ENCODE results near the gene GRID2. TPM values are rescaled to one million over a fixed set of nuclear protein-coding genes. Genes with fewer than 3 reads are reported as not detected.

Gene GRID2
- total and polyA plus RNA-seq, 9 of the 15 experiments (the other 6 are each of a cell fraction or from before 2014, with no cell fraction given) = 0.04 TPM; not detected in 7

- no peak overlapping the region for H3K9ac ChIP-seq (ENCODE audit: insufficient read depth in 1 of 2, low read depth in 2 of 2, low read length in 2 of 2)
- H3K4me3 ChIP-seq = no peak overlapping the region
- FAIRE-seq (no peak), ATAC-seq (no peak), DNase-seq (ENCODE audit: extremely low read depth in 1 of 4, low spot score in 3 of 4) (no peak)
- H3K27ac ChIP-seq (ENCODE audit: extremely low read depth, low read depth, low read length) = no peak overlapping the region
- intact Hi-C loops (cut with micrococcal nuclease) = no loop called here
- H3K9me1 ChIP-seq (ENCODE audit: control insufficient read depth, insufficient read depth, low read length) = no peaks in the 10 kb centered on the region
- no peaks in the 10 kb centered on the region for H3K27me3 ChIP-seq (ENCODE audit: control insufficient read depth in 2 of 2, insufficient read depth in 2 of 2, low read length in 2 of 2)
- ChIA-PET CTCF (ENCODE audit: low intra/inter-chr PET ratio) (no interaction called here), POLR2A (no interaction called here)
- no peak for TF ChIP-seq BMI1 (IDR thresholded peaks at IDR 0.05; ENCODE audit: low read length)
- TF ChIP-seq ZNF316 (IDR thresholded peaks at IDR 0.05) = peak; percentile 59
- no peaks in the 10 kb centered on the region for H3K79me2 ChIP-seq (ENCODE audit: control insufficient read depth, insufficient read depth, low read length)
- H3K9me3 ChIP-seq (replicated peaks; ENCODE audit: control insufficient read depth, insufficient read depth, low read depth, low read length) = 0 out of 2 replicates have a peak, but pooled peaks cover 2% of the 10 kb centered on the region
- H3K4me2 ChIP-seq (ENCODE audit: insufficient read depth, low read length) = no peak overlapping the region
- in situ Hi-C loops (cut with MboI) = no loop called here
- H2AFZ ChIP-seq (ENCODE audit: low read depth, low read length) = no peak overlapping the region
- no peaks in the 10 kb centered on the region for H3K36me3 ChIP-seq (ENCODE audit: control insufficient read depth, insufficient read depth, low read length)
- H4K20me1 ChIP-seq (replicated peaks; ENCODE audit: control insufficient read depth, insufficient read depth, low read length) = no peaks in the 10 kb centered on the region
- no TSS peak for BruUV-seq (replicated peaks)
- no peaks in the 10 kb centered on the region for H3K4me1 ChIP-seq (replicated peaks in 1 of 2; ENCODE audit: control insufficient read depth in 2 of 2, insufficient read depth in 2 of 2, low read length in 2 of 2)
Observed at GRCh38 chr4:93285346-93285745, 981.6 kb downstream of the GRID2 start.

GRCh38 chr4:93289241-93289640, 985.5 kb downstream of the GRID2 start:
- 9% methylated on average over 2 of the region's 2 CpGs for WGBS (ENCODE audit: insufficient coverage, low coverage, missing lambda C conversion rate)
- Histone ChIP-seq H3K4me2 (ENCODE audit: insufficient read depth, low read length) (no peak overlapping the region), H3K4me1 (replicated peaks in 1 of 2; ENCODE audit: control insufficient read depth in 2 of 2, insufficient read depth in 2 of 2, low read length in 2 of 2) (no peaks in the 10 kb centered on the region), H3K9me1 (ENCODE audit: control insufficient read depth, insufficient read depth, low read length) (no peaks in the 10 kb centered on the region), H3K79me2 (ENCODE audit: control insufficient read depth, insufficient read depth, low read length) (no peaks in the 10 kb centered on the region), H3K27me3 (ENCODE audit: control insufficient read depth in 2 of 2, insufficient read depth in 2 of 2, low read length in 2 of 2) (no peaks in the 10 kb centered on the region), H4K20me1 (replicated peaks; ENCODE audit: control insufficient read depth, insufficient read depth, low read length) (no peaks in the 10 kb centered on the region), H3K4me3 (no peak overlapping the region), H2AFZ (ENCODE audit: low read depth, low read length) (no peak overlapping the region), H3K36me3 (ENCODE audit: control insufficient read depth, insufficient read depth, low read length) (no peaks in the 10 kb centered on the region), H3K9ac (ENCODE audit: insufficient read depth in 1 of 2, low read depth in 2 of 2, low read length in 2 of 2) (no peak overlapping the region), H3K27ac (ENCODE audit: extremely low read depth, low read depth, low read length) (no peak overlapping the region), H3K9me3 (replicated peaks; ENCODE audit: control insufficient read depth, insufficient read depth, low read depth, low read length) (no peaks in the 10 kb centered on the region)
- intact Hi-C loops (cut with micrococcal nuclease) (no loop called here), in situ Hi-C loops (cut with MboI) (no loop called here)
- FAIRE-seq (no peak), ATAC-seq (no peak), DNase-seq (ENCODE audit: extremely low read depth in 1 of 4, low spot score in 3 of 4) (no peak)
- BruUV-seq (replicated peaks) = no TSS peak
- ChIA-PET CTCF (ENCODE audit: low intra/inter-chr PET ratio) (no interaction called here), POLR2A (no interaction called here)
- TF ChIP-seq POLR2AphosphoS2 (IDR thresholded peaks at IDR 0.05; ENCODE audit: low read length) (no peak), ARHGAP35 (IDR thresholded peaks at IDR 0.05; ENCODE audit: partially characterized antibody) (no peak), TBL1XR1 (IDR thresholded peaks at IDR 0.05; ENCODE audit: low read length in 2 of 2) (no peak), TSHZ1 (CRISPR knock-in tag; IDR thresholded peaks at IDR 0.05) (no peak), STAT5B (CRISPR knock-in tag; IDR thresholded peaks at IDR 0.05) (no peak), ILK (tag; IDR thresholded peaks at IDR 0.05; ENCODE audit: borderline replicate concordance, low read depth) (no peak), ATF1 (CRISPR knock-in tag; IDR thresholded peaks at IDR 0.05) (no peak), ATF1 (tag; IDR thresholded peaks at IDR 0.05) (no peak), PCBP1 (IDR thresholded peaks at IDR 0.05; ENCODE audit: low read depth, low read length, poor library complexity, severe bottlenecking) (no peak), BRD9 (IDR thresholded peaks at IDR 0.05; ENCODE audit: low read depth, partially characterized antibody) (no peak), BRCA1 (IDR thresholded peaks at IDR 0.05) (no peak), BRCA1 (CRISPR knock-in tag; IDR thresholded peaks at IDR 0.05) (no peak), HMBOX1 (IDR thresholded peaks at IDR 0.05) (no peak)
